Activated CD8-positive, alpha-beta memory T cell treated with anti-CD3 and anti-CD28 coated beads for 4 hours (primary cell): ENCODE results near the gene EIF4G2.

Experiments
- DNase-seq, 2 donors: peaks; one replicate each; pipeline ENCODE4 v3.0.0-alpha.2; 2020; ENCODE audit warnings: low read depth in 2 of 2

EIF4G2 gene

DNA sequence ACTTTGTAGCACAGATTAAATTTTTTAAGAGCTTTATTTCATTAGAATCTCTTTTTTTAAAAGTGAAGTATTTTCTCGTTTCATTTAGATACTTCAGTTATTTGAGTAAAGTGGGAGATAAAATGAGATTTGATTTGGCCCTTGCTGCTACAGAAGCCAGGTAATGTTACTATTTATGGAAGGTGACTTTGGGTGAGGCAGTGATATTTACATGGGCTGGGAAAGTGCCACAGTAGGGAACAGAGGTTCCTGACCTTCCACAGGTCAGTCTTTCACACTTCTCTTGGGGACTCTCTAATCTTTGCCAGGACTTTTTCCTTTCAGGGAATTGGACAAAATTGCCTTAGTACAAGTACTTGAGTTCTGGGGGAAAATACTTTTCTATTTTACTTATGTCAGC is 37.3 kb downstream of the EIF4G2 start:
- DNase-seq: no peak

- DNase-seq: no peak
These were observed 38.0 kb downstream of the EIF4G2 start for GRCh38 chr11:10770626-10771254.

GRCh38 chr11:10764412-10764811 is 44.3 kb downstream of the EIF4G2 start:
- DNase-seq: no peak

DNA sequence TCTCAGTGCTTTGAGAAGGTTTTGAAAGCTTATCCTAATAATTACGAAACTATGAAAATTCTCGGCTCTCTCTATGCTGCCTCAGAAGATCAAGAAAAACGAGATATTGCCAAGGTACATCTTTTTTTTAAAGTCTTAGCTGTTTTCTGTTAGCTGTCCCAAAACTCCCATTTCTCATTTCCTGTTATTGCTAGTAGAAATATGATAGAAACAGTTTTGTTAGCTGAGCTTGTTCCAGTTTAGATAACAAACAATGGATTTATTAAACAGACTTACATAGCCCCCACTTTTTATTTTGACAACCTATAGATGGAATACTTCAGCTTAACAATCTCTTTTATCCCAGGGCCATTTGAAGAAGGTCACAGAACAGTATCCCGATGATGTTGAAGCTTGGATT is 45.0 kb downstream of the EIF4G2 start:
- DNase-seq: no peak

DNA sequence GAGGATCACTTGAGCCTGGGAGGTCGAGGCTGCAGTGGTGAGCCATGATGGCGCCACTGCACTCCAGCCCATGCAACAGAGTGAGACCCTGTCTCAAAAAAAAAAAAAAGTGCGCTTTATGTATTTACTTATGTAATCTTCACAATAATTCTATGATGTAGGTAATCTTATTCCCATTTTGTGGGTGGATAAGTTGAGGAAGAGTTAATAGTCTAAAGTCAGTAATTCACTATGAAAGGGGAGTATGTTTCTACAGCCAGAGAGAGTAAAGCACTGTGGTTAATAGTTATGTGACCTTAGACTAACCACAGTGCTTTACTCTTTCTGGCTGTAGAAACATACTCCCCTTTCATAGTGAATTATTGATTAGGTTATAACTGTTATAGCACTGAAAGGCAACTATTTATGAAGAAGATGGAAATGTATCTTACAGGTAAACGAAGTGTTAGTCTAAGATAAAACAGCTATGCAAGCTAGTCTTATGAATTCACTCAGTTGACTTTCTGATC is 45.8 kb downstream of the EIF4G2 start:
- DNase-seq: no peak

DNA sequence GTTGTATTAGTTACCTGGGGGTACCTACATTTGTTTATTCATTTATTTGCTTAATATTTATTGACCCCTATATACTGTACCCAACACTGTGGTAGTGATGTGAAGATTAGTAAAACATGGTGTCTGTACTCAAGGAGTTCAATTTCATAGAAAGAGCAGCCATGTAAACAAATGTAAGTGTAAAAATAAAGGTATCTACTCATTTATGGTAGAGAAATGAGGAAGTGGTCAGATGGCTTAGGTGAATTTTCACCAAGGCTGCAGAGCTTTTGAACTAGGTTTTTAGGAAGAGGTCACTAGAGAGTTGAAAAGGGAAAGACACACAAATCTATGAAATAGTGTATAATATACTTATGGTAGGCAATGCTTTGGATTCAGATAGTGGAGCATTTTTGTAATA is 46.5 kb downstream of the EIF4G2 start:
- DNase-seq: no peak

GRCh38 chr11:10761085-10761698 is 47.5 kb downstream of the EIF4G2 start:
- DNase-seq: no peak

GRCh38 chr11:10758957-10759356 is 49.8 kb downstream of the EIF4G2 start:
- no peak for DNase-seq

- DNase-seq: no peak
These were observed 56.2 kb downstream of the EIF4G2 start for GRCh38 chr11:10752486-10752885.

- DNase-seq: no peak
These were observed 56.7 kb downstream of the EIF4G2 start for GRCh38 chr11:10752061-10752460.

DNA sequence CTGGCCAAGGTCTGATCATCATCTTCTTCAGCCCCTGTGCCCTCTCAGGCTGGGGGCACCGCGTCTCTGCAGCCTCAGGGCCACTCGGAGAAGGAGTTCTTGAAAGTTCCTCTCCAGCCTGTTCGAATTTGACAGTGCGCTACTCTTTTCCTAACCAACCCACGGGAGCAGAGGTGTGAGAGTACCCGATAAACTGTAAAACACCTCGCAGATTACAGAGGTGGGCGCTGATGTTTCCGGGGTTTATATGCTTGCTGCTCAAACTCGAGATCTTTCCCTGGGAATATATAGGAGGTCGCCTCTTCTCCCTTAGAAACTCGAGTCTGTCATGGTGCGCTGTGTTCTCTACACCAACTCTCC is 57.2 kb downstream of the EIF4G2 start:
- DNase-seq: no peak

DNA sequence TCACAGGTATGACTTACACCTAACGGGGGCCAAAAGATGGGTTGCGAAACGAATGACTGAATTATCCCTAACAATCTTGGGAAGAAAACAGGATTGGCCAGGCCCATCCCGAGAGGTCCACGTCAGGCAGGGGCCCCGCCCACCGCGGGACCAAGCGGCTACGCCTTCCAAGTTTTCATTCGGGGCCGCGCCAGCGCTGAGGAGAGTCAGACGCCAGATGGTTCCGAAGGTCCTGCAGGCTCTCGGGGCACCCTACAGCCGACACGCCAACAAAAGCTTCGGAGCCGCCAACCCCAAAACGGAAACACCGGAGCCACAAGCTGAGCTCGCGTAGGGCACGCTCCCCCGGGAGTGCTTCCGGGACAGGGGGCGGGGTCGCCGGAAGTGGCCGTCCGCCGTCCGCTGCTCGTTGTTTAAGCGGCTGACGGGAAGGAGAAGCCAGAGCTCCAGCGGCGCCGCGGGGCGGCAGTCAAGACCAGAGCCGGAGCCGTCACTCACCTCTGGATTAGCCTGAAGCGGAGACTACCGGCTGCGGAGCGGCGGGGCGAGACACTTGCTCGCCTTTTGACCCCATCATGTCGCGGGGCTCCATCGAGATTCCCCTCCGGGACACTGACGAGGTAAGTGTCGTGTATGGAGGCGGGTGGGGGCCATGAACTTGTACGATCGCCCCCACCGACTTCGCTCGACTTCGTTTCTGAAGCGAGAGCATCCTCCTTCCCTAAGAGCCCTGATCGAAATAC is 57.7 kb downstream of the EIF4G2 start, which contains the start of gene CTR9:
Gene CTR9, plus strand, starts transcription at position 409 of the 743 bp plus-strand sequence. Its CDS starts 167 bp downstream, at position 576.
- peak; percentile 80 to 82 for DNase-seq

DNA sequence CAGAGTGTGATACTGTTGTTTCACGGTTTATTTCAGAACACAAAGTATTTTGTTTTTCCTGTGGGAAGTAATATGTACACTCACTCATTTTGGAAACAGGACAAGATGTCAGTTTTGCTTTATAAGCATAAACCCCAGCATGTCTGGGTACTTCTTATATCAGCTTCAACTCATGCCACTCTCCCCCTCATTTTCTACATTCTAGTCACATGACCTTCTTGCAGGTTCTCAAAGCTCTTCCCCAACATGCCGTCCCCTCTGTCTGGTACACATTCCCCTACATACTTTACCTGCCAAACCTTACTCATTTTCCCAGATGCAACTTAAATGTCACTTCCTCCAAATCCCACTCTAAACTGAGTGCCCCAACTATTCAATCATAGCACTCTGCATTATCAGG is 59.2 kb downstream of the EIF4G2 start:
- no peak for DNase-seq

GRCh38 chr11:10747733-10748132 is 61.0 kb downstream of the EIF4G2 start:
- no peak for DNase-seq
